OCI-LY3 (cell line): ENCODE measurements around the gene YBX2.

Experiments used
- EZH2phosphoT487 ChIP-seq: fragments of 200-600 bp; shearing (Covaris generic); IDR thresholded peaks from 2 replicates; pipeline ENCODE4 v1.6.1; 2018; ENCODE audit warnings: antibody characterized with exemption, mixed run types, low read depth
- TF ChIP-seq, protein P1 (sequence below): fragments of 200-600, 300-600 bp; sonication (generic); IDR thresholded peaks from 2 replicates; pipeline ENCODE4 v1.5.1; 2014; ENCODE audit warnings: antibody characterized with exemption, low read length, low read depth

DNA sequence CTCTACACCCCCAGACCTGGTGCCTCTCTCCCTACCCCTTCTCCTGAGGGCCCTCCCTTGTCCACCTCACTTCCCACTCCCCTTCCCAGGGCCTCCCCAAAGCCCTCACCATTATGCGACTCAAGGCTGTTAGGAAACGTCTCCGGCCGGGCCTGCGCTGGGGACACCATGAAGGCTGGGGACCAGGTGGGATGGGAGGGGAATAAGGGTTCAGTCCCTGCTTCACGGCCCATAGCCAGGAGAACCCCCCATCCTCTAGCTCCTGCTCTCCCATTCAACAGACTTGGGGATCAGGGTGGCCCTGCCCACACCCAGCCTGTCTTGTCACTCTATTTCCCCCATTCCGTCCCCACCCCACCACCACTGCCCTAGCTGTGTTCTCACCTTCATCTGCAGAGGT lies 32.6 kb upstream of the YBX2 start:
- TF ChIP-seq, protein P1, sequence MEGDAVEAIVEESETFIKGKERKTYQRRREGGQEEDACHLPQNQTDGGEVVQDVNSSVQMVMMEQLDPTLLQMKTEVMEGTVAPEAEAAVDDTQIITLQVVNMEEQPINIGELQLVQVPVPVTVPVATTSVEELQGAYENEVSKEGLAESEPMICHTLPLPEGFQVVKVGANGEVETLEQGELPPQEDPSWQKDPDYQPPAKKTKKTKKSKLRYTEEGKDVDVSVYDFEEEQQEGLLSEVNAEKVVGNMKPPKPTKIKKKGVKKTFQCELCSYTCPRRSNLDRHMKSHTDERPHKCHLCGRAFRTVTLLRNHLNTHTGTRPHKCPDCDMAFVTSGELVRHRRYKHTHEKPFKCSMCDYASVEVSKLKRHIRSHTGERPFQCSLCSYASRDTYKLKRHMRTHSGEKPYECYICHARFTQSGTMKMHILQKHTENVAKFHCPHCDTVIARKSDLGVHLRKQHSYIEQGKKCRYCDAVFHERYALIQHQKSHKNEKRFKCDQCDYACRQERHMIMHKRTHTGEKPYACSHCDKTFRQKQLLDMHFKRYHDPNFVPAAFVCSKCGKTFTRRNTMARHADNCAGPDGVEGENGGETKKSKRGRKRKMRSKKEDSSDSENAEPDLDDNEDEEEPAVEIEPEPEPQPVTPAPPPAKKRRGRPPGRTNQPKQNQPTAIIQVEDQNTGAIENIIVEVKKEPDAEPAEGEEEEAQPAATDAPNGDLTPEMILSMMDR: no peak
- no peak for TF ChIP-seq EZH2phosphoT487
